NK-92 treated with Interleukin-12 subunit alpha and Interleukin-12 subunit beta, amount 100 ng/mL, for 24 hours (cell line): ENCODE measurements around the gene FUS.
"Not testable (repeated sequence)": the region's sequence is repeated elsewhere in the genome, so short reads cannot be mapped to it uniquely, and the experiment has no call there.

ENCODE experiments used
- DNase-seq: peaks from one replicate; lab custom pipeline; 2025; lab: John Stamatoyannopoulos, UW

Gene FUS

GRCh38 chr16:31179747-31180459, at the start of gene FUS:
FUS (plus strand) TSS chr16:31180139; CDS start chr16:31180215, 76 bp downstream.
- peak; percentile 85 for DNase-seq

- no peak for DNase-seq
These were observed 49.5 kb upstream of the FUS start for GRCh38 chr16:31130336-31130891.

GRCh38 chr16:31130899-31131298, 49.0 kb upstream of the FUS start:
- no peak for DNase-seq

GRCh38 chr16:31131416-31131815, 48.5 kb upstream of the FUS start:
- no peak for DNase-seq

GRCh38 chr16:31131841-31132271, 48.1 kb upstream of the FUS start:
- DNase-seq: no peak

- no peak for DNase-seq
These were observed 47.5 kb upstream of the FUS start for GRCh38 chr16:31132303-31132979.

GRCh38 chr16:31133046-31133501, 46.9 kb upstream of the FUS start:
- no peak for DNase-seq

- DNase-seq: no peak
These were observed 45.8 kb upstream of the FUS start for GRCh38 chr16:31134091-31134571.

GRCh38 chr16:31134625-31135534, 45.1 kb upstream of the FUS start:
- DNase-seq: no peak

- no peak for DNase-seq
These were observed 44.2 kb upstream of the FUS start, which contains the start of gene PRSS8 for GRCh38 chr16:31135535-31136286. PRSS8 (minus strand) TSS chr16:31135727; CDS start chr16:31135498, 229 bp downstream.

- DNase-seq: no peak
These were observed 43.7 kb upstream of the FUS start for GRCh38 chr16:31136287-31136662.

GRCh38 chr16:31136822-31137499, 43.0 kb upstream of the FUS start:
- not testable (repeated sequence) for DNase-seq

- no peak for DNase-seq
These were observed 41.0 kb upstream of the FUS start for GRCh38 chr16:31138621-31139578.

GRCh38 chr16:31141071-31141469, 38.9 kb upstream of the FUS start:
- not testable (repeated sequence) for DNase-seq

- no peak for DNase-seq
These were observed 38.3 kb upstream of the FUS start for GRCh38 chr16:31141489-31142108.

GRCh38 chr16:31142109-31143010, 37.6 kb upstream of the FUS start:
- peak; percentile 98 for DNase-seq

GRCh38 chr16:31143011-31143693, 36.8 kb upstream of the FUS start:
- DNase-seq: no peak
